HG02852 (cell line): ENCODE results near the gene ASCC3.

Experiments
- ATAC-seq: cut with Tn5 transposase; IDR thresholded peaks from one replicate; pipeline ENCODE4 v1.9.1; 2021; ENCODE audit warnings: mild to moderate bottlenecking, moderate library complexity; ENCODE audit not compliant: unreplicated experiment

Gene ASCC3

GRCh38 chr6:100730001-100730980 lies 150.8 kb downstream of the ASCC3 start:
- no peak for ATAC-seq

GRCh38 chr6:100726666-100727065 lies 154.5 kb downstream of the ASCC3 start:
- no peak for ATAC-seq

DNA sequence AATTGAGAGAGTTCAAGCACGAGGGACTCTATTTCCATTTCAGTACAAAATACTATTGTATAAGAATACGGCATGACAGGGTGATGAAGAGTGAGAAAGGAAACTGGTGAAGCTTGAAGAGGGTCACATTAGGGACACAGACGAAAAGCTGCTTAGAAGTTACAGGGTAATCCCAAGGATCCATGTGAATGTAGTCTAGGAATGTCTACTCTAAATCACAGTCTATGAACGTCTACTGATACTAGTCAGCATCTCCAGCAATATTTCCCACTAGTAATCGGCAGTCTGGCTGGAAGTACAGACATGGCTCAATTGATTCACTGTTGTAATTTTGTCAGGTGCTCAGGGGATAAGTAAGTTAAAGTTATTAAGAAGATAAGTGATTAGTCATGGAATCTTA lies 156.4 kb downstream of the ASCC3 start:
- no peak for ATAC-seq

- no peak for ATAC-seq
Measured at GRCh38 chr6:100724222-100724621, 156.9 kb downstream of the ASCC3 start.

DNA sequence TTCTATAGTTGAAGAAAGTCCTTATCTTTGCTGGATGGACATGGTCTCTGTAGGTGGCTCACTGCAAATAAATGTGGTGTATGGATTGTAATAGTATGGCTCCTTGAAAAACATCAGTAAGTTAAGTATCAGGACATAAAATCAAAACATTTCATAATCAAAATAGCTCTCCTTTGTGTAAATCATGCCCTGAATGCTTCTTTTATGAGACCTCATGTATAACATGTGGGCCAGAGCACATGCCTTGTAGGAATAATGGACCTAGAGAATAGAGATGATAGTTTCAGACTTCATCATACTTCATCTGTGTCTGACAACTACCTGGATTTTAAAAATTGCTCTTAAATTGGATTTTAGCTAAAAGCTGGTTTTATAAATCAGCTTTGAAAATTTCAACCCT lies 159.9 kb downstream of the ASCC3 start:
- ATAC-seq: no peak

- no peak for ATAC-seq
Measured at GRCh38 chr6:100719883-100720682, 161.0 kb downstream of the ASCC3 start.

GRCh38 chr6:100712997-100713396 lies 168.1 kb downstream of the ASCC3 start:
- ATAC-seq: no peak

DNA sequence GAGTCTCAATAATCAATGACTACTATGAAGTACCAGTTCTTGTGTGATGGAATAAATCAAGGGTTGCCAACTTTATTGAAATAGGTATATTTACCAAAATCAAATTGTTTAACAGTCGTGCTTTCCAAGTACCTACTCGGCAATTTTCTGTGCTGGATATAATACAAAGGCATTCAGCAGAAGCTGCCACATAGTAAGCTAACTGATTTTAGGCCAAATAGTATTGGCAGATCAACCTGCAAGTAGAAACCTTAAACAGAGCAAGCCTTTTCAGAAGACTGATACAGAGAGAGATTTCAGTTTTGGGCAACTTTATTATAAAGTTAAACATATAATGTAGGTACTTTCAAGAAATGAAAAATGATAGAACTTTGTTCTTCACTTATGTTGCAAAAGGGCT lies 174.6 kb downstream of the ASCC3 start:
- no peak for ATAC-seq

GRCh38 chr6:100704961-100705360 lies 176.2 kb downstream of the ASCC3 start:
- ATAC-seq: no peak

DNA sequence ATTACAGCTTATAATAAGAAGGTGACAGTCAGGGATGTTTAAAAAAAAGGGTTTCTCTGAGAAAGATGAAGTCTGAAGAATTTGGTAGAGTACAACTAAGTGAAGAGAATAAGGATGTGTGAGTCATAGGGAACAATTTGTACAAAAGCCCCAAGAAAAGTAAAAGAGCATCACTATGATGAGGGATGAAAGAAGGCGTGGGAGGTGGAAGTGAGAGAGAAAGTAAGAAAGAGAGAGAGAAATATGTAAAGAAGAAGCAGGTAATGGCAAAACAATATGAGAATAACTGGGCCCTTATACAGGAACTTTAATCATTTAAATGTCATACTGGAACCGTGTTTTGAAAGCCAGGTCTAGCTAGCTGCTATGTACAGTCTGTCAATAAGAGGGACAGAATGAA lies 179.4 kb downstream of the ASCC3 start:
- ATAC-seq: peak; percentile 40

DNA sequence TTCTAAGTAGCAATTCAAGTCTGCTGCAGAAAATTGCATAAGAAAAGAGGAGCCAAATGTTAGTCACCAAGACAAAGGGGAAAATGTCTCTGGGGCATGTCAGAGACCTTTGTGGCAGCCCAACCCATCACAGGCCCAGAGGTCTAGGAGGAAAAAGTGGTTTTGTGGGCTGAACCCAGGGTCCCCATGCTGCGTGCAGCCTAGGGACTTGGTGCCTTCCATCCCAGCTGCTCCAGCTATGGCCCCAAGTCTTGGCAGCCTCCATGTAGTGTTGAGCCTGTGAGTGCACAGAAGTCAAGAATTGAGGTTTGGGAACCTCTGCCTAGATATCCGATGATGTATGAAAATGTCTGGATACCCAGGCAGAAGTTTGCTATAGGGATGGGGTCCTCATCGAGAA lies 181.1 kb downstream of the ASCC3 start:
- no peak for ATAC-seq

GRCh38 chr6:100695445-100695844 lies 185.7 kb downstream of the ASCC3 start:
- no peak for ATAC-seq

DNA sequence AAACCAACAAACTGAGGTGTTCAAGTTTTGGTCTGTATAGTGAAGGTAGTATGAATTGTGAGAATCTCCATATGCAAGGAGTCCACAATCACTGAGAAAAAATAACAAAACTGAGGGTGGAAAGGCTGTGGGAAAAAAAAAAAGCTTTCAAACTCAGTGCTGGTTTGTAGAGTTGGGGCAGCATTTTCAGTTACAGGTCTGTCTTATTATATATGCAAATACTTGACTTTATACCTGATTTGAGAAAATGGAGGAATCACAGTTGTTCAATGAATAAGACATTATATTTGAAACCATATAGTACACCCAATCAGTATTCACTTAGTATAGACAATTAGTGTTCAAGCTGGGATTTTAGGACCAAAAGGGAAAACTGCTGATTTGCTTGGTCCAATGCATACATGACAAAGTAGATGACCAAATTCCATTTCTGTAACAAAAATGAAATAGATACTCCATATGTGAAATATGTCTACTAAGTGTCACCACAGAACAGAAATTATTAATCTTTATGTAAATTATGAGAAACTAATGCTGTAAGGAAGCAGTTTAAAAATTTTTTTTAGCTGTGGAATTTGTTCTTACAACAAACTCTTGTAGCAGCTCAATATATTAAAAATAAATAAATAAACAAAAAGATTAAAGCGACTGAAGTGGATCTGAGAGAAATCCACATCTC lies 187.7 kb downstream of the ASCC3 start:
- ATAC-seq: no peak

GRCh38 chr6:100691972-100692371 lies 189.2 kb downstream of the ASCC3 start:
- no peak for ATAC-seq

GRCh38 chr6:100686216-100686615 lies 194.9 kb downstream of the ASCC3 start:
- ATAC-seq: no peak

GRCh38 chr6:100685747-100686146 lies 195.4 kb downstream of the ASCC3 start:
- no peak for ATAC-seq

DNA sequence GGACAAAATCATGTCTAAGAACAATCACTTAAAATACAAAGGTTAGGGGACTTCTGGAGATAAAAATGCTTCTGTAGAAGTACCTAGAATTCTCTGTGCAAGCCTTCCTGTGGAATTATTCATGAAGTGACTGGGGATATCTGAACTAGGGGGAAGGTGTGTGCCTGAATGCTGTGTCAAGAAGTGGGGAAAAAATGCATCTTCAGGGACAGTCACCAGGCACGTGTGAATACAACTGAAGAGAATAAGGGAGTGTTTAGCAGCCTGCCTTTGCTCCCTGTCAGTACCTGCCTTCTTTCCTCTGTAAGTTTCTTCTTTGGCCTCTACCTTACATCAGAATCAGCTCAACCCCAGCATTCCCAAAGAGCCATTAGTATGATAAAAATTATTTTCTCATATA lies 201.0 kb downstream of the ASCC3 start:
- no peak for ATAC-seq

GRCh38 chr6:100678027-100678426 lies 203.1 kb downstream of the ASCC3 start:
- ATAC-seq: no peak

- no peak for ATAC-seq
Measured at GRCh38 chr6:100677240-100677639, 203.9 kb downstream of the ASCC3 start.

DNA sequence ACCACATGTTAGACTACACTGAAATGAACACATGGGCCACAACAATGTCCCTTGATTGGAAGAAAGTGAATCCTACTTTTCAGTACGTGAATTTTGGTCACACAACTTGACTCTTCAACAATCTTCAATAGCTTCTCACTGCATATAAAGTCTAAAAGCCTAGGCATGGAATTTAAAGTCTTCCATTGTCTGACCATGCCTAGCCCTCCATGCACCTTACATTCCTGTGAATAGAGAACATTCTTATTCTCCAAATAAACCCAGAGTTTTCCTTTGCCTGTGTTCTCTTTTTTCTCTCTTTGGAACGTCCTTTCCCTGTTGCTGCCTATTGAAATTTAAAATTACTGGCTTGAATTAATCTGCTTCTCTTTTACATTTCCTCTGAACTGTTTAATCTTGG lies 207.5 kb downstream of the ASCC3 start:
- ATAC-seq: no peak

GRCh38 chr6:100671740-100672139 lies 209.4 kb downstream of the ASCC3 start:
- ATAC-seq: no peak
